AG09319 (cell line): ENCODE results near the gene SMCO4.

Experiments used
- DNase-seq: peaks from one replicate; pipeline ENCODE4 v3.0.0-alpha.2; 2010; ENCODE audit warnings: low read depth; ENCODE audit errors: extremely low read depth
- TF ChIP-seq, protein P1 (sequence below): IDR thresholded peaks from 2 replicates; pipeline ENCODE4 v1.5.1; 2011; ENCODE audit warnings: low read depth, mild to moderate bottlenecking, inconsistent platforms, low read length, moderate library complexity

The SMCO4 gene

DNA sequence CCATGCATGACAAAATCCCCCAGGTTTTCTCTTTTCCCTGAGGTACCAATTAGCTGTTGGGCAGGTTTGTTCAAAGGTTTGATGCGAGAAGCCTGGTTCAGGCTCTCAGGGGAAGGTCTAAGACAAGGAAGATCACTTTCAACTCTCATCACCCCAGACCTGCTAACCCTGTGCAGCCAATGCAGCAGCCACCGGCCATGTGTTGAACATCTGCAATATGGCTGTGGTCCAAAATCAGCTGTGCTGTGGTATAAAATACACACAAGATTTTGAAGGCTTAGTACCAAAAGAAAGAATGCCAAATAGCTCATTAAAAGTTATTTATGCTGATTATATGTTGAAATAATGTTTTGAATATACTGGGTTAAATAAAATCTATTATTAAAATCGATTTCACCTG, 58.5 kb downstream of the SMCO4 start:
- TF ChIP-seq, protein P1, sequence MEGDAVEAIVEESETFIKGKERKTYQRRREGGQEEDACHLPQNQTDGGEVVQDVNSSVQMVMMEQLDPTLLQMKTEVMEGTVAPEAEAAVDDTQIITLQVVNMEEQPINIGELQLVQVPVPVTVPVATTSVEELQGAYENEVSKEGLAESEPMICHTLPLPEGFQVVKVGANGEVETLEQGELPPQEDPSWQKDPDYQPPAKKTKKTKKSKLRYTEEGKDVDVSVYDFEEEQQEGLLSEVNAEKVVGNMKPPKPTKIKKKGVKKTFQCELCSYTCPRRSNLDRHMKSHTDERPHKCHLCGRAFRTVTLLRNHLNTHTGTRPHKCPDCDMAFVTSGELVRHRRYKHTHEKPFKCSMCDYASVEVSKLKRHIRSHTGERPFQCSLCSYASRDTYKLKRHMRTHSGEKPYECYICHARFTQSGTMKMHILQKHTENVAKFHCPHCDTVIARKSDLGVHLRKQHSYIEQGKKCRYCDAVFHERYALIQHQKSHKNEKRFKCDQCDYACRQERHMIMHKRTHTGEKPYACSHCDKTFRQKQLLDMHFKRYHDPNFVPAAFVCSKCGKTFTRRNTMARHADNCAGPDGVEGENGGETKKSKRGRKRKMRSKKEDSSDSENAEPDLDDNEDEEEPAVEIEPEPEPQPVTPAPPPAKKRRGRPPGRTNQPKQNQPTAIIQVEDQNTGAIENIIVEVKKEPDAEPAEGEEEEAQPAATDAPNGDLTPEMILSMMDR, result no peak
- DNase-seq, result peak; percentile 39

DNA sequence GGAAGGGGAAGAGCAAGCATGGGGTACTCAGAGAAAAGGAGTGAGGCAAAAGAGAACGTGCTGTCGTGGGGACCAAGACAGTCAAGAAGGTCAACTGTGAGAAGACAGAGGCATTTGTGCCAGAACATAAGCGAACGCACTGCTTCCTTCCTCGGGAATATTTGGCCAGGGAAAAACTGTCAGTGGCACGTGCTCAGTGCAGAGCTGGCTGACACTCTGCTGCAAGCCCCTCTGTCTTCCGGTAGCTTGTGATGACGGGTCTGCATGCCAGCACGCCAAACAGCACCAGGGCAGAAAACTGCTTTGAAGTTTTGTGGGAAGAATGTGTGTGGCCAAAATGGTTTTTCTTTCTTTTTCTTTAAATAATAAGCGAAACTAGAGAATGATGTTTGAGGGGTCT, 60.6 kb downstream of the SMCO4 start:
- no peak for DNase-seq
- TF ChIP-seq, protein P1, result no peak

DNA sequence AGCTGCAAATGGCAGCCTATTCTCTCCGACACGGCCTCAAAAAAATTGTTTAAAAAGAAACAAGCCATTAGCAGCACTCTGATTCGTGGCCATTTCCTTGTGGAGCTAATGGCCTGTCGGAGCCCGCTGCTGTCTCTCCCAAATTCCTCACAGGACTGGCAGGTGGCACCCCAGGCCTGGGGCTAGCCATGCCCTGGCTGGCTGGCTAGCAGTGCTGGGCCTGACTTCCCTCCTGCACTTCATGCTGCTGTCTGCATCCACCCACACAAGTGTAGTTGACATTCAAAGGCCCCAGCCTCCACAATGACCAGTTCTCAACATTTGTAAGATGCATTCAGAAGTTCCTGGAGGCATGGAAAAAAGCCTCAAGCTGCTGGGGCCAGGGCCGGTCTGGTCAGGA, 61.5 kb downstream of the SMCO4 start:
- DNase-seq, result no peak
- TF ChIP-seq, protein P1, result no peak

DNA sequence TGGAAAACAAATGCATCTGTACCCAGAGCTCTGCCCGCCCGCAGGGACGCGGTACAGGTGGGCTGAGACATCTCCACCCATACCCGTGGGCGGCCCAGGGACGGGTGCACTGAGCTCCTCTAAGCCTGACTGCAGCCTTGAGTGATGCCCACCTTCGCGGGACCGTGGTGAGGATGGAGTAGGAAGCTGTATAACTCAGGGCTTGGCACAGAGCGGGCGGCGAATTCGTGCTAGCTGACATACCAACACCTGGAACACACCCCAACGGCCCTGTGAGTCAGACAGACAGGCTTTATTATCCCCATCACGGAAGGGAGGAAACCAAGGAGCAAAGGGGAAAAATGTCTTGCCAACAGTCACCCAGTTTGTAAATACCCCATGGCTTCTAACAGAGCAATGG, 61.9 kb downstream of the SMCO4 start:
- TF ChIP-seq, protein P1, result no peak
- DNase-seq, result no peak

DNA sequence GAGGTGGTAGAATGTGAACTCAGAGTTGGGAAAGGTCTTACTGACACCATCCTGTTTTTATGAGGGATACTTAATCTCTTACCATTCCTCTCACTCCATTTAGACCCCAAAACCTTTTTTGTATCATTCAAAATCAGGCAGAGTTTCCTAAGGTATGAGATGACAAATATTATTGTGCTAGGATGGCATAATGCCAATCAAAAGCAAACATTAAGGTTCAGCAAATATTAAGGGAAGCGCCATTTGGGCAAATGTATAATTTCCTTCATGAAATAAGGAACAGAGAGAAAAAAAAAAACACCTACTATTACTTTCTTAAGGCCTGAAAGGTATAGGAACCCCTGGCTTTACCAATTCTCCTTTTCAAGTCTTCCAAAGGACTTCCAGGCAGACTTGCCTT, 62.4 kb downstream of the SMCO4 start:
- DNase-seq, result no peak
- TF ChIP-seq, protein P1, result no peak

DNA sequence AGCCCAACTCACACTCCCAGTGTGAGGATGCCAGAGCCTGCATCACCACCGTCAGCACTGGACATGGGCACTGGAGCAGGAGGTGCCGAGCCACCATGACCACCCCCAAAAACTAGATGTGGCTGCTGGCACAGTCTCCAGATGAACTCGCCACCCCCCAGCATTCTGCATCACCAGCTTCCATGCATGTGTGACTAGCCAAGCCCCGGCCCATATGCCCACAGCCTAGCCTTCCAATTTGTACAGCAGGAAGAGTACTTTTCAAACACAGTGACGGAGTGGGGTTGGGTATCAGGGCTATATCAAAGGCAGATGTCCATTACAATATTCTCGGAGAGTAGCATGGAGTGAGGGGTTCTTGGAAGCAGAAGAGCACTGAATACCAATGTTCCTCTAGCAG, 62.9 kb downstream of the SMCO4 start:
- DNase-seq, result no peak
- TF ChIP-seq, protein P1, result no peak

DNA sequence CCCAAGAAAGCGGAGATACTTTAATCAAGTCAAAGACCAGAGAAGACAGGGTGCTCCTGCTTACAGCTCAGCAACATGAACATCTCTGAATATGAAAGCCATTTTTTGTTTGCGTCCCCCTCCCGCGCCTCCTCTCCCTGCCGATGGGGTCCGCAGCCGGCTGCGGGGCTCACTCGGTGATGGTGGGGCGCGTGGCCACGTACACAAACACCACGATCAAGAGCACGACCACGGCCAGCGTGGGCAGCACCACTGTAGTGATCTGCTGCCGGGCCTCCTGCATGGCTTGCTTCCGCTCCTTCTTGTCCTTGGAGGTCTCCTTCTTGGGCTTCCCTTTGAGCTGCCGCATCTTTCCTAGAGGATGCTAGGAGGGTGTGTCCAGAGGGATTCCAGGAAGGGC, 64.3 kb downstream of the SMCO4 start:
- TF ChIP-seq, protein P1, result no peak
- DNase-seq, result no peak
